Measurements from ENCODE around the gene TKTL1. TPM values are rescaled to one million over a fixed set of nuclear protein-coding genes. Genes with fewer than 3 reads are reported as not detected.

The TKTL1 gene
- total RNA-seq, 1 experiment from 2014 or later = not detected

DNA sequence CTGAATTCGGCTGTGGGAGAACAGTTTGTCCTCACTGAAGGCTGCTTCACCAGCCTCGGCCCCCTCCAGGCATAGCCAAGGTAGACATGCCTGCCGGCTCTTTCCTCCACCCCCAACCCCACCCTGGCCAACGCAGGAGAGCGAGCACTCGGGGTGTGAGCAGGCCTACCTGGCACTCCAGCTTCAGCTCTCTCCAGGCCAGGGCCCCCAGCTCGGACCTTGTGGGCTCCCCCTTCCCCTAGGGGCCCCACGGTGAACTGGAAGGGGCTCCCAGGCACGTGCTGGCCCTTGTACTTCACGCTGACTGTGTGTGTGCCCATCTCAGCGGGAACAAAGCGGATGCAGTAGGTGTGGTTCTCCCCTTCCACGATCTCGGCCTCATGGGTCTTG lies 56.4 kb downstream of the TKTL1 start:
- in situ Hi-C loops (cut with HindIII; ENCODE audit: low pct_unique_long_range_greater_than_20kb, low sequenced_read_pairs) = no loop called here
- Histone ChIP-seq H3K27me3 (ENCODE audit: control insufficient read depth, insufficient read depth, low read length) (no peaks in the 10 kb centered on the region), H3K9me3 (ENCODE audit: control insufficient read depth, insufficient read depth, low read depth, low read length) (no peaks in the 10 kb centered on the region), H3K4me1 (ENCODE audit: control insufficient read depth, insufficient read depth, low read length) (peaks cover 14% of the 10 kb centered on the region), H3K27ac (ENCODE audit: low read length) (no peak overlapping the region), H3K36me3 (ENCODE audit: control insufficient read depth, insufficient read depth, low read length) (no peaks in the 10 kb centered on the region; the same call in 1 of the 2 replicates), H3K4me3 (ENCODE audit: low read depth in 2 of 2, low read length in 2 of 2) (no peak overlapping the region)
- DNase-seq (ENCODE audit: low read depth, low spot score) (no peak), ATAC-seq (no peak)
- intact Hi-C loops (cut with micrococcal nuclease; ENCODE audit: unreplicated experiment) = no loop called here
- POLR2A ChIA-PET = no interaction called here
- CTCF ChIA-PET = no interaction called here
- TF ChIP-seq POLR2AphosphoS5 (IDR thresholded peaks at IDR 0.05; ENCODE audit: low read depth, low read length) (no peak), REST (IDR thresholded peaks at IDR 0.05; ENCODE audit: insufficient read depth in 1 of 2, low read depth in 2 of 2, low read length in 1 of 2) (no peak), TCF7L2 (IDR thresholded peaks at IDR 0.05; ENCODE audit: low read depth, low read length) (no peak), SIN3A (IDR thresholded peaks at IDR 0.05; ENCODE audit: borderline replicate concordance, insufficient read depth, low read depth, low read length) (no peak)
- no TSS peak for BruUV-seq (replicated peaks)

DNA sequence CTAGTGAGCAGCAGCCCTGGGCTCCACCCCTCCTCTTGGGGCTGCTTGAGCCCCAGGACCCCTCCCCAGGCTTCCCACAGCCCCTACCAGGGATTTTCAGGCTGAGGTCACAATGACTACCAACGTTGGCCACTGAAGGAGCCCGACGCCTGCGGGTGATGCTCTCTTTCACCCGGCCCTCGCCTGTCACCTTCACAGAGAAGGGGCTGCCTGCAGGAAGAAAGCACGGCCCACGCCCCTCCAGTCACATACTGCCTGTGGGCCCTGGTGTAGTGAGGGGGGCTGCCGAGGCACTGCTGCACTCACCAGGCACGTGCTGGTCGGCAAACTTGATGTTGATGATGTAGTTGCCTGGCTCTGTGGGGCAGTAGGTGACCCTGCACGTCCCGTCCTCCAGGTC lies 56.9 kb downstream of the TKTL1 start:
- ATAC-seq (no peak), DNase-seq (ENCODE audit: low read depth, low spot score) (no peak)
- TF ChIP-seq TCF7L2 (IDR thresholded peaks at IDR 0.05; ENCODE audit: low read depth, low read length) = no peak
- TF ChIP-seq POLR2AphosphoS5 (IDR thresholded peaks at IDR 0.05; ENCODE audit: low read depth, low read length) = 0 out of 2 replicates have a peak, but pooled peaks have one; percentile 2
- H3K9me3 ChIP-seq (ENCODE audit: control insufficient read depth, insufficient read depth, low read depth, low read length) = no peaks in the 10 kb centered on the region
- in situ Hi-C loops (cut with HindIII; ENCODE audit: low pct_unique_long_range_greater_than_20kb, low sequenced_read_pairs) (no loop called here), intact Hi-C loops (cut with micrococcal nuclease; ENCODE audit: unreplicated experiment) (no loop called here)
- H3K27me3 ChIP-seq (ENCODE audit: control insufficient read depth, insufficient read depth, low read length) = no peaks in the 10 kb centered on the region
- ChIA-PET POLR2A (no interaction called here), CTCF (no interaction called here)
- H3K4me3 ChIP-seq (ENCODE audit: low read depth in 2 of 2, low read length in 2 of 2) = no peak overlapping the region
- BruUV-seq (replicated peaks) = TSS peak; percentile 78
- no peak overlapping the region for H3K27ac ChIP-seq (ENCODE audit: low read length)
- no peaks in the 10 kb centered on the region; the same call in 1 of the 2 replicates for H3K36me3 ChIP-seq (ENCODE audit: control insufficient read depth, insufficient read depth, low read length)
- H3K4me1 ChIP-seq (ENCODE audit: control insufficient read depth, insufficient read depth, low read length) = peaks cover 10% of the 10 kb centered on the region

GRCh38 chrX:154353172-154353843 lies 57.7 kb downstream of the TKTL1 start:
- DNase-seq (ENCODE audit: low read depth, low spot score) (no peak), ATAC-seq (no peak)
- no TSS peak for BruUV-seq (replicated peaks)
- no peak overlapping the region for H3K4me3 ChIP-seq (ENCODE audit: low read depth in 2 of 2, low read length in 2 of 2)
- H3K36me3 ChIP-seq (ENCODE audit: control insufficient read depth, insufficient read depth, low read length) = no peaks in the 10 kb centered on the region; the same call in 1 of the 2 replicates
- H3K9me3 ChIP-seq (ENCODE audit: control insufficient read depth, insufficient read depth, low read depth, low read length) = no peaks in the 10 kb centered on the region
- TF ChIP-seq REST (IDR thresholded peaks at IDR 0.05; ENCODE audit: insufficient read depth in 1 of 2, low read depth in 2 of 2, low read length in 1 of 2) (no peak), TCF7L2 (IDR thresholded peaks at IDR 0.05; ENCODE audit: low read depth, low read length) (no peak), SIN3A (IDR thresholded peaks at IDR 0.05; ENCODE audit: borderline replicate concordance, insufficient read depth, low read depth, low read length) (no peak), POLR2AphosphoS5 (IDR thresholded peaks at IDR 0.05; ENCODE audit: low read depth, low read length) (no peak), CTCF (IDR thresholded peaks at IDR 0.05) (no peak)
- intact Hi-C loops (cut with micrococcal nuclease; ENCODE audit: unreplicated experiment) = no loop called here
- CTCF ChIA-PET = no interaction called here
- no peaks in the 10 kb centered on the region for H3K27me3 ChIP-seq (ENCODE audit: control insufficient read depth, insufficient read depth, low read length)
- in situ Hi-C loops (cut with HindIII; ENCODE audit: low pct_unique_long_range_greater_than_20kb, low sequenced_read_pairs) = no loop called here
- POLR2A ChIA-PET = no interaction called here
- peaks cover 6% of the 10 kb centered on the region; the same call in 1 of the 2 replicates for H3K4me1 ChIP-seq (ENCODE audit: control insufficient read depth, insufficient read depth, low read length)
- no peak overlapping the region for H3K27ac ChIP-seq (ENCODE audit: low read length)

All from Panc1 (cell line).